ENCODE measurements around the gene STEAP3. TPM values are rescaled to one million over a fixed set of nuclear protein-coding genes. Genes with fewer than 3 reads are reported as not detected.

The STEAP3 gene
- total RNA-seq, 1 experiment from 2014 or later, result 15.4 TPM

- H4K8ac ChIP-seq (replicated peaks; ENCODE audit: insufficient read length, low read depth, low read length), result no peak overlapping the region
- no peak for DNase-seq
- H3K27ac ChIP-seq (ENCODE audit: insufficient read length, low read depth, low read length), result no peak overlapping the region
Observed at GRCh38 chr2:119181391-119181790, 42.2 kb upstream of the STEAP3 start.

More at GRCh38 chr2:119181391-119181790, 42.2 kb upstream of the STEAP3 start:
- H3K27ac Mint-ChIP-seq, result no peak overlapping the region
- H3K4me2 ChIP-seq (ENCODE audit: insufficient read depth, insufficient read length, low read length), result no peak overlapping the region
- H2BK12ac ChIP-seq (ENCODE audit: insufficient read length, low read depth, low read length), result no peak overlapping the region
- no peak overlapping the region for H4K91ac ChIP-seq (ENCODE audit: insufficient read length, low read depth, low read length)
- no peak for TF ChIP-seq CTCF (conservative IDR thresholded peaks at IDR 0.05)
- no peaks in the 10 kb centered on the region for H3K23me2 ChIP-seq (ENCODE audit: insufficient read length, low read depth, low read length, poor library complexity, severe bottlenecking)
- H3K4me3 Mint-ChIP-seq, result no peak overlapping the region
- H3T11ph ChIP-seq (ENCODE audit: low read length), result no peak overlapping the region
- no peak overlapping the region for H4K5ac ChIP-seq (ENCODE audit: insufficient read length, low read depth, low read length)
- no peak overlapping the region for H2BK20ac ChIP-seq (ENCODE audit: low read depth, low read length, poor library complexity, severe bottlenecking)
- no peak overlapping the region for H3K56ac ChIP-seq (ENCODE audit: insufficient read length, low read depth, low read length)
- WGBS (ENCODE audit: extremely low coverage, insufficient read length, low lambda C conversion rate), result no CpG with 5 or more reads among the region's 10 CpGs
- H3K9me3 ChIP-seq (ENCODE audit: control insufficient read depth, low read depth, low read length), result no peaks in the 10 kb centered on the region
- peaks cover 9 to 11% of the 10 kb centered on the region in 2 experiments for H3K4me1 Mint-ChIP-seq
- H3K27me3 Mint-ChIP-seq (ENCODE audit: low read depth), result no peaks in the 10 kb centered on the region; the same call in 1 of the 2 replicates
- H3K18ac ChIP-seq (ENCODE audit: insufficient read length, low read depth, low read length), result no peak overlapping the region
- H2BK120ac ChIP-seq (ENCODE audit: low read depth, low read length, poor library complexity, severe bottlenecking), result no peak overlapping the region
- H2AFZ ChIP-seq (ENCODE audit: low read length), result no peak overlapping the region
- no peak overlapping the region for H2BK5ac ChIP-seq (ENCODE audit: insufficient read length, low read length)
- no peaks in the 10 kb centered on the region for H3K27me3 ChIP-seq (ENCODE audit: insufficient read depth, low read length)
- no peak overlapping the region for H3K23ac ChIP-seq (ENCODE audit: insufficient read length, low read depth, low read length)
- no peaks in the 10 kb centered on the region for H4K20me1 ChIP-seq (ENCODE audit: control insufficient read depth, insufficient read depth, insufficient read length)
- H3K79me1 ChIP-seq (ENCODE audit: insufficient read depth, low read depth, low read length, poor library complexity, severe bottlenecking), result no peaks in the 10 kb centered on the region
- no peaks in the 10 kb centered on the region for H3K4me1 ChIP-seq (ENCODE audit: insufficient read depth, low read length)
- H3K79me2 ChIP-seq (ENCODE audit: insufficient read depth, low read length), result no peaks in the 10 kb centered on the region
- no peaks in the 10 kb centered on the region for H3K36me3 Mint-ChIP-seq (ENCODE audit: insufficient read depth in 1 of 3, low read depth in 3 of 3)
- no peaks in the 10 kb centered on the region for H3K9me3 Mint-ChIP-seq
- no peak overlapping the region for H3K4ac ChIP-seq (ENCODE audit: low read depth, low read length)
- H2BK15ac ChIP-seq (ENCODE audit: low read depth, low read length), result no peak overlapping the region
- H3K9ac ChIP-seq (ENCODE audit: extremely low read depth, insufficient read length, low read length), result no peak overlapping the region
- no peak overlapping the region for H2AK5ac ChIP-seq (ENCODE audit: insufficient read length, low read length)
- no peak overlapping the region for H3K14ac ChIP-seq (ENCODE audit: insufficient read depth, low read length)
